Measurements from ENCODE around the gene DMRT3.

- TF ChIP-seq, protein P1, sequence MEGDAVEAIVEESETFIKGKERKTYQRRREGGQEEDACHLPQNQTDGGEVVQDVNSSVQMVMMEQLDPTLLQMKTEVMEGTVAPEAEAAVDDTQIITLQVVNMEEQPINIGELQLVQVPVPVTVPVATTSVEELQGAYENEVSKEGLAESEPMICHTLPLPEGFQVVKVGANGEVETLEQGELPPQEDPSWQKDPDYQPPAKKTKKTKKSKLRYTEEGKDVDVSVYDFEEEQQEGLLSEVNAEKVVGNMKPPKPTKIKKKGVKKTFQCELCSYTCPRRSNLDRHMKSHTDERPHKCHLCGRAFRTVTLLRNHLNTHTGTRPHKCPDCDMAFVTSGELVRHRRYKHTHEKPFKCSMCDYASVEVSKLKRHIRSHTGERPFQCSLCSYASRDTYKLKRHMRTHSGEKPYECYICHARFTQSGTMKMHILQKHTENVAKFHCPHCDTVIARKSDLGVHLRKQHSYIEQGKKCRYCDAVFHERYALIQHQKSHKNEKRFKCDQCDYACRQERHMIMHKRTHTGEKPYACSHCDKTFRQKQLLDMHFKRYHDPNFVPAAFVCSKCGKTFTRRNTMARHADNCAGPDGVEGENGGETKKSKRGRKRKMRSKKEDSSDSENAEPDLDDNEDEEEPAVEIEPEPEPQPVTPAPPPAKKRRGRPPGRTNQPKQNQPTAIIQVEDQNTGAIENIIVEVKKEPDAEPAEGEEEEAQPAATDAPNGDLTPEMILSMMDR (conservative IDR thresholded peaks at IDR 0.05 in 1 of 2, IDR thresholded peaks at IDR 0.05 in 1 of 2; ENCODE audit: low read depth in 1 of 2, low read length in 2 of 2): no peak
- TF ChIP-seq EZH2 (IDR thresholded peaks at IDR 0.05; ENCODE audit: low read length, missing control alignments): peak; percentile 59
Measured at GRCh38 chr9:974031-974995, 2.1 kb upstream of the DMRT3 start.

All from fibroblast of lung (primary cell).